ENCODE results near the gene PLXNB3.
"Not testable (repeated sequence)": the region's sequence is repeated elsewhere in the genome, so short reads cannot be mapped to it uniquely, and the experiment has no call there.

Gene PLXNB3

GRCh38 chrX:153739754-153740486 is 24.1 kb upstream of the PLXNB3 start:
- TF ChIP-seq CTCF (IDR thresholded peaks at IDR 0.05; ENCODE audit: low read length, missing control alignments) = no peak
- DNase-seq (ENCODE audit: low read depth) = no peak
- no peak overlapping the region for H3K4me3 ChIP-seq (replicated peaks; ENCODE audit: low read depth, low read length)

- no peak overlapping the region for H3K4me3 ChIP-seq (replicated peaks; ENCODE audit: low read depth, low read length)
- TF ChIP-seq CTCF (IDR thresholded peaks at IDR 0.05; ENCODE audit: low read length, missing control alignments) = no peak
- DNase-seq (ENCODE audit: low read depth) = no peak
Measured at GRCh38 chrX:153740631-153741222, 23.3 kb upstream of the PLXNB3 start.

DNA sequence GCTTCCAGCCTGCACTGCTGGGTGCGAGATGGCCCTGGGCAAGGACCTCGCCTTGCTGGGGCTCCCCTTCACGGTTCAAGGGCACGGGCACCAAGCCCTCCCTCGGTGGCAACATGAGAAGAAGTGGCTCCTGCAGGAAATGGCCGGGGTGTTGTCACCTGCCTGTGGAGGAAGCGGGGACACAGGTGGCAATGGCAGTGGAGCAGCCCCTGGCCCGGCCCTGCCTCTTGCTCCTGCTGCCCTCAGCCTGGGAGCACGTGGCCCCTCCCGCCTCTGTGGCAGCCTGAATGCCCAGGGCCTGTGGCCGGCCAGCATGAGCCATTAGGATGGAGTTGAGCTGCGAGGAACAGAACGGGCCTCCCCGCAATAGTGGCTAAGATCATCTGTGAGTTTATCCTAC is 22.6 kb upstream of the PLXNB3 start:
- no peak overlapping the region for H3K4me3 ChIP-seq (replicated peaks; ENCODE audit: low read depth, low read length)
- DNase-seq (ENCODE audit: low read depth) = no peak
- no peak for TF ChIP-seq CTCF (IDR thresholded peaks at IDR 0.05; ENCODE audit: low read length, missing control alignments)

- not testable (repeated sequence) for DNase-seq (ENCODE audit: low read depth); H3K4me3 ChIP-seq (replicated peaks; ENCODE audit: low read depth, low read length)
Measured at GRCh38 chrX:153742111-153742510, 21.9 kb upstream of the PLXNB3 start.

GRCh38 chrX:153742796-153743467 is 21.1 kb upstream of the PLXNB3 start:
- not testable (repeated sequence) for DNase-seq (ENCODE audit: low read depth); H3K4me3 ChIP-seq (replicated peaks; ENCODE audit: low read depth, low read length)

GRCh38 chrX:153743468-153744209 is 20.4 kb upstream of the PLXNB3 start:
- DNase-seq (ENCODE audit: low read depth) = peak; percentile 31
- H3K4me3 ChIP-seq (replicated peaks; ENCODE audit: low read depth, low read length) = not testable (repeated sequence)

- no peak for TF ChIP-seq CTCF (IDR thresholded peaks at IDR 0.05; ENCODE audit: low read length, missing control alignments)
- DNase-seq (ENCODE audit: low read depth) = no peak
- H3K4me3 ChIP-seq (replicated peaks; ENCODE audit: low read depth, low read length) = no peak overlapping the region
Measured at GRCh38 chrX:153744210-153745066, 19.6 kb upstream of the PLXNB3 start.

DNA sequence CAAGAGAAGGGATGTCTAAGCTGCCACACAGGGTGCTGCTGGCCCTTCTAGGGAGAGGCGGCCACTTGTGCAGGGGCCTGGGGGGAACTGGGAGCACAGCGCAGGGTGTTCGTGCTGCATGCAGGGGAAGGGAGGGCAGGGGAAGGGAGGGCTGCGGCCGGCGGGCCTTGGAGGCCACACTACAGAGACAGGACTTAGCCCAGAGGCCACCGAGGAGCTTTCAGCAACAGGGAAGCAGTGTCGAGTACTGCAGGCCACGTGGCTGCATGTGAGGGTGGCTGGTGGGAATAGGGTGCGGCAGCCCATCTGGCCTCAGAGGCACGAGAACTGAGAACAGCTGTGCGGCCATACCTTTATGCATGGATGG is 19.0 kb upstream of the PLXNB3 start:
- not testable (repeated sequence) for DNase-seq (ENCODE audit: low read depth); H3K4me3 ChIP-seq (replicated peaks; ENCODE audit: low read depth, low read length)
